ENCODE measurements around the gene GLCE. TPM values are rescaled to one million over a fixed set of nuclear protein-coding genes. Genes with fewer than 3 reads are reported as not detected.

Gene GLCE
- total and polyA plus RNA-seq, 9 of the 15 experiments (the other 6 are each of a cell fraction or from before 2014, with no cell fraction given): 4.6 to 12.3 (median 10.6) TPM

DNA sequence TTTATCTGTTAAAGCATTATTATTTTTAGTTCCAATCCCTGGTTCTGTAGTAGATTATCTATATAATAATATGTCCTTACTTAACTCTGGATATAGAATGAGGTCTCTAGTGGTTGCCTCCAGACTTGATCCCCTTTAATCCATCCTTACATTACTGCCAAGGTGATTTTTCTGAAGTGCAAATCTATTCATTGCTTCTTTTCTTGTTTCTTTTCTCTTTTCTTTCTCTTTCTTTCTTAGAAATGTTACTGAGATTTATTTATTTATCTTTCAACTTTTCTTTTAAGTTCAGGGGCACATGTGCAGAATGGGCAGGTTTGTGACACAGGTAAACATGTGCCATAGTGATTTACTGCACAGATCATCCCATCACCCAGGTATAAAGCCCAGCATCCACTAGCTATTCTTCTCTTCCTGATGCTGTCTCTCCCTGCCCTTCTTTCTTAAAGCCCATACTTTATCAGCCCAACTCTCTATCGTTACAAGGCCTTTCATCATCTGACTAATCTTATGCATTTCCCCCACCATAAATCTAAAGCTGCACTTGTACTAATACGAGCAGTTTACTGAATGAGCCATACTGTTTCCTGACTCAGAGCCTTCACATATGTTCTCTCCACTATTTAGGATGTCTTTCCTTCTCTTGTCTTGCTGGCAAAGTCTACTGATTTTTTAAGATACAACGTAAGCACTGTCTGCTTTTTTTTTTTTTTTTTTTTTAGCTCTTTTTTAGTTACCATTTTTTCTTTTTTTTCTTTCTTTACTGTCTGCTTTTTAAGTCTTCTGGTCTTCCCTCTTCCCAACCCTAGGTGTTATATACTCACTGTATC, 4.6 kb downstream of the GLCE start:
- H3K27me3 ChIP-seq (ENCODE audit: control insufficient read depth in 2 of 2, insufficient read depth in 2 of 2, low read length in 2 of 2): no peaks in the 10 kb centered on the region
- no peaks in the 10 kb centered on the region for H3K9me1 ChIP-seq (ENCODE audit: control insufficient read depth, insufficient read depth, low read length)
- H3K4me2 ChIP-seq (ENCODE audit: insufficient read depth, low read length): no peak overlapping the region
- ChIA-PET POLR2A (no interaction called here), CTCF (ENCODE audit: low intra/inter-chr PET ratio) (no interaction called here)
- 0 out of 3 replicates have a peak, but pooled peaks cover 3% of the 10 kb centered on the region for H3K79me2 ChIP-seq (ENCODE audit: control insufficient read depth, insufficient read depth, low read length)
- no peak overlapping the region for H3K27ac ChIP-seq (ENCODE audit: extremely low read depth, low read depth, low read length)
- no peaks in the 10 kb centered on the region for H3K36me3 ChIP-seq (ENCODE audit: control insufficient read depth, insufficient read depth, low read length)
- 0% methylated on average over 2 of the region's 3 CpGs for WGBS (ENCODE audit: insufficient coverage, low coverage, missing lambda C conversion rate)
- FAIRE-seq (no peak), ATAC-seq (no peak), DNase-seq (ENCODE audit: extremely low read depth in 1 of 4, low spot score in 3 of 4) (peak in 1 of 4 experiments; percentile 6)
- peaks cover 7% of the 10 kb centered on the region; the same call in 1 of the 2 replicates for H4K20me1 ChIP-seq (replicated peaks; ENCODE audit: control insufficient read depth, insufficient read depth, low read length)
- intact Hi-C loops (cut with micrococcal nuclease) (loop anchor here (10.0 kb wide), 1 partner anchor 300 kb away; no protein-coding TSS in a partner anchor), in situ Hi-C loops (cut with MboI) (no loop called here)
- no peaks in the 10 kb centered on the region for H3K9me3 ChIP-seq (replicated peaks; ENCODE audit: control insufficient read depth, insufficient read depth, low read depth, low read length)
- peaks cover 17 to 27% of the 10 kb centered on the region in 2 experiments for H3K4me1 ChIP-seq (replicated peaks in 1 of 2; ENCODE audit: control insufficient read depth in 2 of 2, insufficient read depth in 2 of 2, low read length in 2 of 2)
- H3K4me3 ChIP-seq: no peak overlapping the region
- no TSS peak for BruUV-seq (replicated peaks)
- H3K9ac ChIP-seq (ENCODE audit: insufficient read depth in 1 of 2, low read depth in 2 of 2, low read length in 2 of 2): no peak overlapping the region
- no peak overlapping the region for H2AFZ ChIP-seq (ENCODE audit: low read depth, low read length)
- TF ChIP-seq ARID1B (IDR thresholded peaks at IDR 0.05) (peak; percentile 67; the same call in 1 of the 2 replicates), ZNF232 (CRISPR knock-in tag; IDR thresholded peaks at IDR 0.05) (no peak), NR1H2 (CRISPR knock-in tag; IDR thresholded peaks at IDR 0.05) (no peak), DIDO1 (tag; IDR thresholded peaks at IDR 0.05; ENCODE audit: low read depth) (no peak), SMAD4 (CRISPR knock-in tag; conservative IDR thresholded peaks at IDR 0.05) (peak; percentile 58; the same call in 1 of the 2 replicates), POLR2H (tag; IDR thresholded peaks at IDR 0.05; ENCODE audit: low read depth) (peak; percentile 81), RAD21 (CRISPR knock-in tag; conservative IDR thresholded peaks at IDR 0.05 in 1 of 2, IDR thresholded peaks at IDR 0.05 in 1 of 2) (peak in 1 of 2 experiments; percentile 27; a peak in 2 of 4 replicates), MEIS2 (IDR thresholded peaks at IDR 0.05; ENCODE audit: partially characterized antibody) (peak; percentile 89), TBL1XR1 (IDR thresholded peaks at IDR 0.05; ENCODE audit: low read length in 2 of 2) (0 out of 4 replicates have a peak, but pooled peaks of 1 of the 2 experiments have one; percentile 7), MYC (IDR thresholded peaks at IDR 0.05; ENCODE audit: low read depth, low read length) (peak; percentile 35), MYC (CRISPR knock-in tag; IDR thresholded peaks at IDR 0.05; ENCODE audit: borderline replicate concordance, low read depth) (no peak), GABPA (tag; conservative IDR thresholded peaks at IDR 0.05; ENCODE audit: low read depth) (peak; percentile 16; the same call in 1 of the 2 replicates)
- TF ChIP-seq, protein P1, sequence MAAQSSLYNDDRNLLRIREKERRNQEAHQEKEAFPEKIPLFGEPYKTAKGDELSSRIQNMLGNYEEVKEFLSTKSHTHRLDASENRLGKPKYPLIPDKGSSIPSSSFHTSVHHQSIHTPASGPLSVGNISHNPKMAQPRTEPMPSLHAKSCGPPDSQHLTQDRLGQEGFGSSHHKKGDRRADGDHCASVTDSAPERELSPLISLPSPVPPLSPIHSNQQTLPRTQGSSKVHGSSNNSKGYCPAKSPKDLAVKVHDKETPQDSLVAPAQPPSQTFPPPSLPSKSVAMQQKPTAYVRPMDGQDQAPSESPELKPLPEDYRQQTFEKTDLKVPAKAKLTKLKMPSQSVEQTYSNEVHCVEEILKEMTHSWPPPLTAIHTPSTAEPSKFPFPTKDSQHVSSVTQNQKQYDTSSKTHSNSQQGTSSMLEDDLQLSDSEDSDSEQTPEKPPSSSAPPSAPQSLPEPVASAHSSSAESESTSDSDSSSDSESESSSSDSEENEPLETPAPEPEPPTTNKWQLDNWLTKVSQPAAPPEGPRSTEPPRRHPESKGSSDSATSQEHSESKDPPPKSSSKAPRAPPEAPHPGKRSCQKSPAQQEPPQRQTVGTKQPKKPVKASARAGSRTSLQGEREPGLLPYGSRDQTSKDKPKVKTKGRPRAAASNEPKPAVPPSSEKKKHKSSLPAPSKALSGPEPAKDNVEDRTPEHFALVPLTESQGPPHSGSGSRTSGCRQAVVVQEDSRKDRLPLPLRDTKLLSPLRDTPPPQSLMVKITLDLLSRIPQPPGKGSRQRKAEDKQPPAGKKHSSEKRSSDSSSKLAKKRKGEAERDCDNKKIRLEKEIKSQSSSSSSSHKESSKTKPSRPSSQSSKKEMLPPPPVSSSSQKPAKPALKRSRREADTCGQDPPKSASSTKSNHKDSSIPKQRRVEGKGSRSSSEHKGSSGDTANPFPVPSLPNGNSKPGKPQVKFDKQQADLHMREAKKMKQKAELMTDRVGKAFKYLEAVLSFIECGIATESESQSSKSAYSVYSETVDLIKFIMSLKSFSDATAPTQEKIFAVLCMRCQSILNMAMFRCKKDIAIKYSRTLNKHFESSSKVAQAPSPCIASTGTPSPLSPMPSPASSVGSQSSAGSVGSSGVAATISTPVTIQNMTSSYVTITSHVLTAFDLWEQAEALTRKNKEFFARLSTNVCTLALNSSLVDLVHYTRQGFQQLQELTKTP (IDR thresholded peaks at IDR 0.05; ENCODE audit: low read depth in 1 of 2, partially characterized antibody in 2 of 2): peak in 1 of 2 experiments; percentile 47
- TF ChIP-seq, protein P2, sequence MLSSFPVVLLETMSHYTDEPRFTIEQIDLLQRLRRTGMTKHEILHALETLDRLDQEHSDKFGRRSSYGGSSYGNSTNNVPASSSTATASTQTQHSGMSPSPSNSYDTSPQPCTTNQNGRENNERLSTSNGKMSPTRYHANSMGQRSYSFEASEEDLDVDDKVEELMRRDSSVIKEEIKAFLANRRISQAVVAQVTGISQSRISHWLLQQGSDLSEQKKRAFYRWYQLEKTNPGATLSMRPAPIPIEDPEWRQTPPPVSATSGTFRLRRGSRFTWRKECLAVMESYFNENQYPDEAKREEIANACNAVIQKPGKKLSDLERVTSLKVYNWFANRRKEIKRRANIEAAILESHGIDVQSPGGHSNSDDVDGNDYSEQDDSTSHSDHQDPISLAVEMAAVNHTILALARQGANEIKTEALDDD (IDR thresholded peaks at IDR 0.05): peak; percentile 75
- TF ChIP-seq, protein P3, sequence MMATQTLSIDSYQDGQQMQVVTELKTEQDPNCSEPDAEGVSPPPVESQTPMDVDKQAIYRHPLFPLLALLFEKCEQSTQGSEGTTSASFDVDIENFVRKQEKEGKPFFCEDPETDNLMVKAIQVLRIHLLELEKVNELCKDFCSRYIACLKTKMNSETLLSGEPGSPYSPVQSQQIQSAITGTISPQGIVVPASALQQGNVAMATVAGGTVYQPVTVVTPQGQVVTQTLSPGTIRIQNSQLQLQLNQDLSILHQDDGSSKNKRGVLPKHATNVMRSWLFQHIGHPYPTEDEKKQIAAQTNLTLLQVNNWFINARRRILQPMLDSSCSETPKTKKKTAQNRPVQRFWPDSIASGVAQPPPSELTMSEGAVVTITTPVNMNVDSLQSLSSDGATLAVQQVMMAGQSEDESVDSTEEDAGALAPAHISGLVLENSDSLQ (IDR thresholded peaks at IDR 0.05): peak; percentile 78
